H9 (cell line): ENCODE data around the gene DOCK9. TPM values are rescaled to one million over a fixed set of nuclear protein-coding genes. Genes with fewer than 3 reads are reported as not detected.

Experiments
- DNase-seq: peaks from one replicate; pipeline ENCODE4 v3.0.0-alpha.2; 2017
- H2AFZ ChIP-seq: one replicate; pipeline ENCODE4 v1.6.1; 2013; ENCODE audit warnings: mild to moderate bottlenecking, low read length, control low read depth, moderate library complexity
- H2AK5ac ChIP-seq: 2 replicates; pipeline ENCODE4 v1.6.1; 2013; ENCODE audit warnings: low read length, control low read depth, mixed read lengths; ENCODE audit not compliant: insufficient read length
- H2BK120ac ChIP-seq: one replicate; pipeline ENCODE4 v1.6.1; 2013; ENCODE audit warnings: low read depth, mild to moderate bottlenecking, low read length, control low read depth, inconsistent platforms; ENCODE audit not compliant: poor library complexity, severe bottlenecking
- H2BK12ac ChIP-seq: 2 replicates; pipeline ENCODE4 v1.6.1; 2013; ENCODE audit warnings: low read length, control low read depth, mixed read lengths, low read depth; ENCODE audit not compliant: insufficient read length
- H2BK15ac ChIP-seq: 2 replicates; pipeline ENCODE4 v1.6.1; 2013; ENCODE audit warnings: low read depth, low read length, control low read depth
- H2BK20ac ChIP-seq: one replicate; pipeline ENCODE4 v1.6.1; 2013; ENCODE audit warnings: low read depth, mild to moderate bottlenecking, low read length, control low read depth, inconsistent platforms; ENCODE audit not compliant: poor library complexity, severe bottlenecking
- H2BK5ac ChIP-seq: 2 replicates; pipeline ENCODE4 v1.6.1; 2013; ENCODE audit warnings: low read length, control low read depth, mixed read lengths; ENCODE audit not compliant: insufficient read length
- H3K14ac ChIP-seq: 2 replicates; pipeline ENCODE4 v1.6.1; 2013; ENCODE audit warnings: low read length, control low read depth; ENCODE audit not compliant: insufficient read depth
- H3K18ac ChIP-seq: 2 replicates; pipeline ENCODE4 v1.6.1; 2013; ENCODE audit warnings: low read depth, mild to moderate bottlenecking, mixed read lengths, low read length, control low read depth; ENCODE audit not compliant: insufficient read length
- H3K23ac ChIP-seq: 2 replicates; pipeline ENCODE4 v1.6.1; 2013; ENCODE audit warnings: low read length, control low read depth, mixed read lengths, low read depth; ENCODE audit not compliant: insufficient read length
- H3K23me2 ChIP-seq: 2 replicates; pipeline ENCODE4 v1.6.1; 2013; ENCODE audit warnings: low read depth, mild to moderate bottlenecking, mixed read lengths, low read length, control low read depth; ENCODE audit not compliant: insufficient read length, poor library complexity, severe bottlenecking
- H3K27ac ChIP-seq: 2 replicates; pipeline ENCODE4 v1.5.1; 2013; ENCODE audit warnings: low read length, control low read depth, mixed read lengths, low read depth; ENCODE audit not compliant: insufficient read length
- H3K27me3 ChIP-seq: 2 replicates; pipeline ENCODE4 v1.6.1; 2013; ENCODE audit warnings: low read length, control low read depth, inconsistent platforms; ENCODE audit not compliant: insufficient read depth
- H3K4ac ChIP-seq: 2 replicates; pipeline ENCODE4 v1.6.1; 2013; ENCODE audit warnings: low read depth, mild to moderate bottlenecking, control low read depth, inconsistent platforms, low read length, moderate library complexity
- H3K4me1 ChIP-seq: 2 replicates; pipeline ENCODE4 v1.6.1; 2013; ENCODE audit warnings: low read length, control low read depth, inconsistent platforms; ENCODE audit not compliant: insufficient read depth
- H3K4me2 ChIP-seq: 2 replicates; pipeline ENCODE4 v1.6.1; 2013; ENCODE audit warnings: low read length, control low read depth, mixed read lengths; ENCODE audit not compliant: insufficient read length, insufficient read depth
- H3K56ac ChIP-seq: 2 replicates; pipeline ENCODE4 v1.6.1; 2013; ENCODE audit warnings: low read depth, mild to moderate bottlenecking, mixed read lengths, low read length, control low read depth; ENCODE audit not compliant: insufficient read length
- H3K79me1 ChIP-seq: 2 replicates; pipeline ENCODE4 v1.6.1; 2013; ENCODE audit warnings: low read depth, mild to moderate bottlenecking, moderate library complexity, low read length, control low read depth, inconsistent platforms; ENCODE audit not compliant: insufficient read depth, poor library complexity, severe bottlenecking
- H3K79me2 ChIP-seq: 2 replicates; pipeline ENCODE4 v1.6.1; 2013; ENCODE audit warnings: low read length, control low read depth, inconsistent platforms; ENCODE audit not compliant: insufficient read depth
- H3K9ac ChIP-seq: 2 replicates; pipeline ENCODE4 v1.6.1; 2013; ENCODE audit warnings: low read length, control low read depth, mixed read lengths; ENCODE audit not compliant: insufficient read length; ENCODE audit errors: extremely low read depth
- H3K9me3 ChIP-seq: one replicate; pipeline ENCODE4 v1.6.1; 2013; ENCODE audit warnings: low read depth, low read length, inconsistent platforms; ENCODE audit not compliant: control insufficient read depth
- H3T11ph ChIP-seq: one replicate; pipeline ENCODE4 v1.6.1; 2013; ENCODE audit warnings: mild to moderate bottlenecking, low read length, control low read depth, inconsistent platforms
- H4K20me1 ChIP-seq: one replicate; pipeline ENCODE4 v1.6.1; 2013; ENCODE audit not compliant: control insufficient read depth, insufficient read length, insufficient read depth
- H4K5ac ChIP-seq: 2 replicates; pipeline ENCODE4 v1.6.1; 2013; ENCODE audit warnings: low read depth, mild to moderate bottlenecking, mixed read lengths, low read length, control low read depth; ENCODE audit not compliant: insufficient read length
- H4K8ac ChIP-seq: replicated peaks from 2 replicates; pipeline ENCODE4 v1.6.1; 2013; ENCODE audit warnings: low read length, control low read depth, mixed read lengths, low read depth; ENCODE audit not compliant: insufficient read length
- H4K91ac ChIP-seq: 2 replicates; pipeline ENCODE4 v1.6.1; 2013; ENCODE audit warnings: low read depth, mild to moderate bottlenecking, moderate library complexity, mixed read lengths, low read length, control low read depth; ENCODE audit not compliant: insufficient read length
- H3K27ac Mint-ChIP-seq, 3 experiments: 2 replicates in 2 of 3; 3 replicates in 1 of 3; pipeline ENCODE4 v1.8.0; 2020 to 2021; ENCODE audit warnings: mixed read lengths in 3 of 3, mild to moderate bottlenecking in 1 of 3, moderate library complexity in 1 of 3
- H3K27me3 Mint-ChIP-seq: 2 replicates; pipeline ENCODE4 v1.8.0; 2021; ENCODE audit warnings: low read depth, mild to moderate bottlenecking, moderate library complexity, mixed read lengths
- H3K36me3 Mint-ChIP-seq, 3 experiments: 2 replicates in 2 of 3; 3 replicates in 1 of 3; pipeline ENCODE4 v1.8.0; 2020 to 2021; ENCODE audit warnings: low read depth in 3 of 3, mixed read lengths in 3 of 3; ENCODE audit not compliant: insufficient read depth in 1 of 3
- H3K4me1 Mint-ChIP-seq, 2 experiments: 2 replicates each; pipeline ENCODE4 v1.8.0; 2020; ENCODE audit warnings: mixed read lengths in 2 of 2
- H3K4me3 Mint-ChIP-seq, 2 experiments: 2 replicates in 1 of 2; 3 replicates in 1 of 2; pipeline ENCODE4 v1.8.0; 2020 to 2021; ENCODE audit warnings: mild to moderate bottlenecking in 2 of 2, mixed read lengths in 2 of 2, moderate library complexity in 1 of 2
- H3K9me3 Mint-ChIP-seq, 2 experiments: 2 replicates in 1 of 2; 3 replicates in 1 of 2; pipeline ENCODE4 v1.8.0; 2020; ENCODE audit warnings: mild to moderate bottlenecking in 2 of 2, mixed read lengths in 2 of 2, moderate library complexity in 1 of 2
- WGBS: extraction: QIAGEN DNeasy Blood & Tissue Kit; methylation state at CpG from one replicate; pipeline ENCODE4 v1.1.7; 2013; ENCODE audit warnings: missing lambda C conversion rate, low lambda C conversion rate, mixed read lengths; ENCODE audit not compliant: insufficient read length; ENCODE audit errors: extremely low coverage; 5-methylcytosine and 5-hydroxymethylcytosine counted together
- total RNA-seq: library from RNA; stranded (reverse); gene quantifications from 2 replicates; pipeline ENCODE4 v1.2.1, GENCODE V29; 2021
- TF ChIP-seq, protein P1 (sequence below): fragments of 200-600 bp; sonication (generic); conservative IDR thresholded peaks from 3 replicates; pipeline ENCODE4 v1.8.0; 2021; ENCODE audit warnings: antibody characterized with exemption, mild to moderate bottlenecking

DOCK9 gene
- total RNA-seq, 1 experiment from 2014 or later = 23.0 TPM

DNA sequence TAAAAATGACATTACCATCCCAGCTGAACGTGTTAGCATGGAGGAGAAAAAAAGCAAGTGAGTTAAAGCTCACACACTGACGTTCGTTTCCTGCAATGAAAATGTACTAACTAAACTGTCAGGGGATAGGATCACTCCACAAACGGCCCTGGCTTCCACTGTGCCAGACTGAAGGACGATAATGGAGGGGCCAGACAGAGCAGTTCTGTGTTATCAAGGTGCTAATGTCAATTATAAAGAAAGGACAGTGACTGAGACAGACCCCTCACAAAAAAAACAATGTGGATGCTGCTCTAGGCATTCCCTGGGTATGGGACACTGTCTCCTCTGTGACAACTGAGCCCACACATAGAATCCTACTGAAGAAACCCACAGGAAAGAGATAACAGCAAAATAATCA, 181.7 kb downstream of the DOCK9 start:
- no peak overlapping the region for H3K27ac ChIP-seq

More for the DNA sequence above, 181.7 kb downstream of the DOCK9 start:
- Histone ChIP-seq H3K9ac (no peak overlapping the region), H2BK15ac (no peak overlapping the region), H4K5ac (no peak overlapping the region), H3K14ac (no peak overlapping the region), H3K23ac (no peak overlapping the region), H3K27me3 (no peaks in the 10 kb centered on the region), H3K79me1 (no peaks in the 10 kb centered on the region), H3K79me2 (no peaks in the 10 kb centered on the region), H2BK20ac (no peak overlapping the region), H2BK5ac (no peak overlapping the region), H4K8ac (no peak overlapping the region), H2AFZ (no peak overlapping the region), H3K4me2 (no peak overlapping the region), H4K20me1 (peaks cover 3% of the 10 kb centered on the region), H2BK12ac (no peak overlapping the region), H2BK120ac (no peak overlapping the region), H3K9me3 (no peaks in the 10 kb centered on the region), H3K18ac (no peak overlapping the region), H3K4ac (no peak overlapping the region), H3T11ph (no peak overlapping the region), H3K23me2 (no peaks in the 10 kb centered on the region), H2AK5ac (no peak overlapping the region), H3K56ac (no peak overlapping the region), H3K4me1 (no peaks in the 10 kb centered on the region), H4K91ac (no peak overlapping the region)
- H3K27me3 Mint-ChIP-seq = no peaks in the 10 kb centered on the region
- H3K36me3 Mint-ChIP-seq = peaks cover 0 to 5% (median 5%) of the 10 kb centered on the region in 3 experiments; a peak in 4 of 7 replicates
- no peak overlapping the region for H3K4me3 Mint-ChIP-seq
- WGBS = no CpG with 5 or more reads among the region's 5 CpGs
- DNase-seq = no peak
- no peaks in the 10 kb centered on the region for H3K4me1 Mint-ChIP-seq
- H3K9me3 Mint-ChIP-seq = no peaks in the 10 kb centered on the region
- no peak overlapping the region for H3K27ac Mint-ChIP-seq
- TF ChIP-seq, protein P1, sequence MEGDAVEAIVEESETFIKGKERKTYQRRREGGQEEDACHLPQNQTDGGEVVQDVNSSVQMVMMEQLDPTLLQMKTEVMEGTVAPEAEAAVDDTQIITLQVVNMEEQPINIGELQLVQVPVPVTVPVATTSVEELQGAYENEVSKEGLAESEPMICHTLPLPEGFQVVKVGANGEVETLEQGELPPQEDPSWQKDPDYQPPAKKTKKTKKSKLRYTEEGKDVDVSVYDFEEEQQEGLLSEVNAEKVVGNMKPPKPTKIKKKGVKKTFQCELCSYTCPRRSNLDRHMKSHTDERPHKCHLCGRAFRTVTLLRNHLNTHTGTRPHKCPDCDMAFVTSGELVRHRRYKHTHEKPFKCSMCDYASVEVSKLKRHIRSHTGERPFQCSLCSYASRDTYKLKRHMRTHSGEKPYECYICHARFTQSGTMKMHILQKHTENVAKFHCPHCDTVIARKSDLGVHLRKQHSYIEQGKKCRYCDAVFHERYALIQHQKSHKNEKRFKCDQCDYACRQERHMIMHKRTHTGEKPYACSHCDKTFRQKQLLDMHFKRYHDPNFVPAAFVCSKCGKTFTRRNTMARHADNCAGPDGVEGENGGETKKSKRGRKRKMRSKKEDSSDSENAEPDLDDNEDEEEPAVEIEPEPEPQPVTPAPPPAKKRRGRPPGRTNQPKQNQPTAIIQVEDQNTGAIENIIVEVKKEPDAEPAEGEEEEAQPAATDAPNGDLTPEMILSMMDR = no peak
